EL (cell line): Measurements from ENCODE around the gene DPT.

Source experiments
- DNase-seq: peaks from one replicate; pipeline ENCODE4 v3.0.0-alpha.2; 2016

DPT gene

DNA sequence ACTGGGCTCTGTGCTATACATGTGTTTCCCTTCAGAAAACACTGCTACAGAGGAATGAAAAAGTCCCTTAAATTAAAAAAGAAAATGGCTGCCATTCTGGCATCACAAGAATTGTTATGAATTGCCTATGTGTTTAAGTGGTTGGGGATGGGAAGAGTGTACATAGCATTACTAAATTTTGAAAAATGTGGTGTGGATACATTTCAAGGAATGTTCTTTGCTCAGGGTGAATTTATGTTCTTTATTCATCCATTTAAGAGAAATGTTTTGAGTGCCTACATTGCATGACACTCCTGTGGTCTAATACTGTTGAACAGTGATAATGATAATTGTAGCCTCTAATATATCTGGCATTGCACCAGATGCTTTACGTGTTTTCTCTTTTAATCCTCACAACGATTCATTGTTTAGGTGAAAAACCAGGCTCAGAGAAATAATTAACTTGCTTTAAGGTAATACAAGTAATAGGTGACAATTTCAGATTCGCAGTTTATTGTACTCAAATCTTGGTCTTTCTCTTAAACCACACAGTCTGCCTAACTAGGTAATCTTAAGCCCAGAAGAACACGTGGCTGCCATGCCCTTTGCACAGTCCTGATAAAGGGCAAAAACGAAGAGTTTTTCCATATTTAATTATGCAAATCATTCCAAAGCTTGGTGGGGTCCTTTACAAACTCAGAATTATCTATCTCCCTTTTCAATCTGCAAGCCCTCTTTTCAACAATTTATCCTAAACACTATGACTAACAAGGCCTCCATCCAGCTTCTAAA is 31.5 kb downstream of the DPT start:
- no peak for DNase-seq

- no peak for DNase-seq
Observed at GRCh38 chr1:168696125-168696760, 32.8 kb downstream of the DPT start.

DNA sequence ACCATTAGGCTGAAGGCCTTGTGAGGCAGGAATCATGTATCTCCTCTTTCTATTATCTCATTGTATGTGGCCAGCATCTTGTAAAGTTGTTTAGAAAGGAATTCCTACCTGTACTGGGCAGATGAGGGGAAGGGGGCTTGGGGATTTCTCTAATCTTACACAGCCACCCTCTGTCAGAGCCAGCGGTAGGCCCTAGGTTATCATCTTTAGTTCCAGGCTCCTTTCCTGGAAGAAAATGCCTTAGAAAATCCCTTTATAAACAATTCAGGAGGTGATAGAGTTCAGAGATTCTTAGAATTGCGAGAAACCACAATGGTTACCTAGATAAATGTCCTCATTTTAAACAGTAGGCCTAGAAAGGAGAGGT is 35.2 kb downstream of the DPT start:
- DNase-seq, result no peak

DNA sequence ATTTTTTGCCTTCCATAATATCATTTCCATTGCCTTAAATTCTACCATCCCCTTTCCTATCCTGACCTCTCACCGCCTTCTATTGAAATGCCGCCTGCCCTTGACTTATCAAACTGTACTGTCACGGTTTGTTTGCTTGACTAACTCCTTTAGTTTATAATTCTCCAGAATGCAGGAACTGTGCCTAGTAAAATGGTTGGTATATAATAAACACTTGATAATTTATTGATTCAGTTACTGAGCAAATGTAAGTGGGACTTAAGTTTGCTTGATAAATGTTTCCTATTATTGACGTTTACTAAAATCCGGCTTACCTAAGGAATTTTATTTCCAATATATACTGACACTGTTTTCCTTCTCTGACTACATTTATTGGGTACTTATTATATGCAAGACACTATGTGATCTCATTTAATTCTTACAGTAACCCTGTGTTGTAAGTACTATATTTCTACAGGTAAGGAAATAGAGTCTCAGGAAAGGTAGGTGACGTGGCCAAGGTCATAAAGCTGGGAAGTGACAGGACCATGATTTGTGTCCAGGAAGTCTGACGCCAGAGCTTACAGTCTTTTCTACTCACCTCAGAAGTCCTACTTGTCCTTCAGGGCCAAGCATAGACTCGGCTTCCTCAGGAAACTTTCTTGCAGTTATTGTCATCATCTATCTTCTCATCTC is 35.7 kb downstream of the DPT start:
- no peak for DNase-seq

- DNase-seq, result no peak
Observed at GRCh38 chr1:168692472-168692871, 36.5 kb downstream of the DPT start.

DNA sequence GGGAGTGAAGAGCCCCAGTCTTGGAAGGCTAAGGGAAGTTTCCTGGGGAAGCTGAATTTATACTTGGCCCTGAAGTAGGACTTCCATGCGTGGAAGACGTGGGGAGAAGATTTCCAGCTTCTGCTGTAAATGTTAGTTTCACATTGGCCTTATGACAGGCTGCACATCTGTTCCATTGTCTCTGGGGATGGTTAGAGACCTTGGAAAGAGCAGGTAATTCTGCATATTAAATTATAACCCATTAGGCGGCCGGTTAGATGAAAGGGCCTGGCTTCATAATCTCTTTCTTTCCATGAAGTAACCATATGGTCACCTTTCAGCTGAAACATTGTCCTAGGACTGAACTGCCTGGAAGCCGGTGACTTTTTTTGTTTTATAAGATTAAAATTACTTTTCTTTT is 37.5 kb downstream of the DPT start:
- no peak for DNase-seq

GRCh38 chr1:168689726-168690602 is 39.0 kb downstream of the DPT start:
- DNase-seq, result no peak

GRCh38 chr1:168689327-168689657 is 39.7 kb downstream of the DPT start:
- DNase-seq, result no peak

DNA sequence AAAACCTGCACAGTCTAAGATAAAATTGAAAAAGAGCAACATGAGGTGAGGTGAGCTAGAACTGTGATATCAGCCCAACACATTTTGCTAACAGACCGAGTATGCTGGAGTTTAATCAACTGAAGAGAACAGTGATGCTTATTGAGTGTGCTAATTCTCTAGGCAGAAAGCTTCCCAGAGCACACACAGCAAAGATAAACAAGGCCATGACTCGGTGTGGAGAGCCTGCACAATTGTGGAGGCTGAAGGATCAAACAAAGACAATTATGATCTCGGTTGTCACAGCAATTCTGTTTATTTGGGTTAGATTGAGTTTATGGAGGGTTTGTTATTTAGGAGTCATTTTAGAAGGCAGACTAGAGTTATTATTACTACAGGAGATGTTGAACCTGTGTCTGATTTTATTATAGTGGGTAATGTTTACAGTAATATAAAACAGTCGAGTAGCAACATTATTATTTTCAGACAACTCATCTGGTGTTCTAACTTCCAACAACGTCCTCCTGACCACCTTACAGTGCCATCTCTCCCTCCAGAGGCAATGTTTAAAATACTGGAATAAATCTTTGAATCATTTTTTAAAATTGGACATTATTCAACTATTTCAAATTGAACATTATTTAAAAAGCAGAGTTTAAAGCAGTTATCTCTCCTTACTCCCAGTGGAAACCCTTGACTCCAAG is 40.2 kb downstream of the DPT start:
- no peak for DNase-seq

GRCh38 chr1:168687816-168688215 is 41.2 kb downstream of the DPT start:
- no peak for DNase-seq

DNA sequence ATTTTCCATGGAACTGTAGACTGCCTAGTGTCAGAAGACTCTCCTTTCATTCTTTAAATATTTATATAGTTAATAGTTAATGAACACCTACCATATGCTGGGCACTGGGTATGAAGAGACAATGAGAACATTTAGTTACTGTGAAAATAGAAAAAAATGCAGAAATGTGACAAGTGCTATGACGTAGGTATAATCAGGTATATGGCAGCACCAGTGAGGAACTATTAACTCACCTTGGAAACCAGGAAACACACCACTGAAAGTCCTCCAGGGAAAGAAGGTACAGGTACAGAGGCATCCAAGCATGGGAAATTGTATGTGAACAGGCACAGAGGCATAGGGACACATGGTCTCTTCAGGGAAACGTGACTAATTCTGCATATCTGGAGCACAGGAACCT is 42.3 kb downstream of the DPT start:
- no peak for DNase-seq

GRCh38 chr1:168683871-168684270 is 45.1 kb downstream of the DPT start:
- DNase-seq, result no peak

GRCh38 chr1:168676861-168677260 is 52.1 kb downstream of the DPT start:
- DNase-seq, result no peak

- no peak for DNase-seq
Observed at GRCh38 chr1:168676029-168676812, 52.8 kb downstream of the DPT start.

GRCh38 chr1:168673974-168674683 is 54.9 kb downstream of the DPT start:
- no peak for DNase-seq

DNA sequence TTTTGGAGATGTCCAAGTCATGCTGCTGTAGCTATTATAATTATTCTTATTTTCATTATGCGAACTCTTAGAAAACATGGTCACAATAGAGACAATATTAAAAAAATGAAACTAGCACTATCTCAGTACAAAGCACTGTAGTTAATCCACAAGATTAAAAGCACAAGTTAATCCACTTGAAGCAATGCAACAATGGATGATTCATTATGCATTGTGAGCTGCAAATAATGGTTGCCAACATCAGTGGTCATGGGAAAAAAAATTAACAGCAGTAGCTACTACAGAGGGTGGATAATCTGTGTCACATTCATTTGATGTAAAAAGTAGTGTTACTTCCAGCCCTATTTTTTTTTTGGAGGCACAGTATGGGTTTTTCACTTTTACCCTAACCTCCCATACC is 56.7 kb downstream of the DPT start:
- no peak for DNase-seq

DNA sequence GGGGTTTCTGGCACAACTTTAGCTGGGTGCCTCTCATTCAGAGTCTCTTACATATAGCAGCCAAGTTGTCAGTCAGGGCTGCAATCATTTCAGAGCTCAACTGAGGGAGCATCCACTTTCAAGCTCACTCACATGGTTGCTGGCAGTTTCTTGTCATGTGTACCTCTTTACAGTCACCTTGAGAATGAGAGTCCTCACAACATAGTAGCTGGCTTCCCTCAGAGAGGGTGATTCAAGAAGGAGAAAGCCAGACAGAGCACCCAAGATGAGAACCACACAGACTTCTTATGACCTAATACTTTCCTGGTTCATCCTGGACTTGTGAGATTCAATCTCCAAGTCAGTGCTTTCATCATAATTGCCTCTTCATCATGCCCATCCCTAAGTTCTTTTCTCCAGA is 57.2 kb downstream of the DPT start:
- no peak for DNase-seq

DNA sequence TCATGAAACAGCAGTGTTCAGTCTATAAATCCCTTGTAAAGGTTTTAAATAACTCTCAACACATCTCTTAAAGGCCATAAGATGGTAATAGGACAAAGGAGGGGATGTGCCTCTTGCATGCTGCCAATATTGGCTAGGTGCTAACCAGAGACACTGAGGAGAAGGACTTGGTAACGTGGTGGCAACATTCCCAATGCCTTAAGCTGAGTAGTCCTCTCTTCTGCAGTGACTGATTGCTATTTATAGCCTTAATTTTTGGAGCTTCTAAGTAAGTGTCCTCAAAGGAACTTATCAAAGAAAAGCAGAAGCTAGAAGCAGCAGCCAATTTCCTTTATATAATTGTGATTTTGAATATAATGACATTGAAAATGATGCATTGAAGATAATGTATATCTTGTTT is 63.0 kb downstream of the DPT start:
- DNase-seq, result no peak

GRCh38 chr1:168664069-168664834 is 64.8 kb downstream of the DPT start:
- no peak for DNase-seq

DNA sequence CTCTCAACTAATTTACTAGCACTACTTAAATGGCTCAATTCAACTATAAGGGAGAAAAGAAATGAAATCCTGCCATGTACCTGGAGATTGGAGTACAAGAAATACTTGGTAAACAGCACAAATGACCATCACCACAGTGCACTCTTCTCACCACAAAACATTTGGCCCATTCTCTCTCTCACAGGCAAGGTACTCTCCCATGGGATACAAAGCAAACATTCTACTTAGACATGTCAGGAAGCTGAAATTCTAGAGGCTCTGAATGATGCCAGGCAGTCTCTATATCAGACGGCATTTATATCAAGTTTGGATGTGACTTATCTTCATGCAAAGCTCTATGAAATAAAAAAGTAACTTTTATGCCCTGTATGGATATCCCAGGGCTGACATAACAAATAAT is 72.5 kb downstream of the DPT start:
- DNase-seq, result no peak
